Sigmoid colon (tissue), 7 donors: ENCODE results near the gene NPVF. TPM values are rescaled to one million over a fixed set of nuclear protein-coding genes. Genes with fewer than 3 reads are reported as not detected.

Source experiments
- DNase-seq: peaks from one replicate; pipeline ENCODE4 v3.0.0-alpha.2; 2019
- H3K27ac ChIP-seq, 4 donors: fragments of 200-600 bp; sonication (generic); one replicate each; pipeline ENCODE4 v1.5.1; 2016 to 2019; ENCODE audit warnings: mild to moderate bottlenecking in 1 of 4
- H3K27me3 ChIP-seq, 3 donors: fragments of 200-600 bp; sonication (generic); one replicate each; pipeline ENCODE4 v1.5.1; 2019; ENCODE audit warnings: mild to moderate bottlenecking in 1 of 3
- H3K36me3 ChIP-seq, 4 donors: fragments of 200-600 bp; sonication (generic); one replicate each; pipeline ENCODE4 v1.5.1; 2016 to 2019
- H3K4me1 ChIP-seq, 4 donors: fragments of 200-600 bp; sonication (generic); one replicate each; pipeline ENCODE4 v1.5.1; 2017 to 2019
- H3K4me3 ChIP-seq, 4 donors: fragments of 200-600 bp; sonication (generic); one replicate each; pipeline ENCODE4 v1.5.1; 2017 to 2019; ENCODE audit warnings: mild to moderate bottlenecking in 2 of 4, moderate library complexity in 1 of 4
- H3K9me3 ChIP-seq, 4 donors: fragments of 200-600 bp in 3 of 4; sonication (generic) in 3 of 4; one replicate each; pipeline versions ENCODE4 v1.5.1 to v1.6.1; 2013 to 2019
- EP300 ChIP-seq, 4 donors: sonication (generic); formaldehyde crosslinking; IDR thresholded peaks; one replicate each; pipeline ENCODE4 v1.6.1; 2017; ENCODE audit warnings: antibody characterized with exemption in 4 of 4
- POLR2A ChIP-seq, 2 donors: fragments of 450-650 bp; IDR thresholded peaks; one replicate each; pipeline ENCODE4 v1.6.1; 2016; ENCODE audit warnings: antibody characterized with exemption in 2 of 2, mild to moderate bottlenecking in 2 of 2, moderate library complexity in 2 of 2
- POLR2AphosphoS5 ChIP-seq, 4 donors: sonication (generic); formaldehyde crosslinking; IDR thresholded peaks; one replicate each; pipeline ENCODE4 v1.6.1; 2017; ENCODE audit warnings: antibody characterized with exemption in 4 of 4
- WGBS, 2 donors: extraction: QIAGEN DNeasy Blood & Tissue Kit; methylation state at CpG; one replicate each; pipeline ENCODE4 v1.1.7; 2013; 5-methylcytosine and 5-hydroxymethylcytosine counted together
- intact Hi-C: fragments of 100-400 bp; cut with DNase I; formaldehyde crosslinking; loops from one replicate; pipeline ENCODE4 v1.15.1; 2023
- polyA plus RNA-seq, 3 donors: library from polyadenylated mRNA; stranded (reverse); fragments of 200-250 nt; gene quantifications; one replicate each; pipeline ENCODE4 v1.2.3, GENCODE V29; 2013
- total RNA-seq, 4 donors: library from RNA; depleted of rRNA; stranded (reverse); fragments of >200 nt; gene quantifications; one replicate each; pipeline ENCODE4 v1.1.0, GENCODE V29; 2016
- TF ChIP-seq, protein P1 (sequence below), 4 experiments: fragments of 450-650 bp in 3 of 4; fragments of 200-600 bp in 1 of 4; IDR thresholded peaks; one replicate each; pipeline ENCODE4 v1.5.1; 2016 to 2019; ENCODE audit warnings: antibody characterized with exemption in 4 of 4, mild to moderate bottlenecking in 3 of 4, moderate library complexity in 2 of 4
- donor health status: healthy with polysubstance abuse.
- donor health status: Bipolar disorder and iron deficiency.
- donor health status: healthy.

Gene NPVF
- total and polyA plus RNA-seq, 7 donors, result not detected

DNA sequence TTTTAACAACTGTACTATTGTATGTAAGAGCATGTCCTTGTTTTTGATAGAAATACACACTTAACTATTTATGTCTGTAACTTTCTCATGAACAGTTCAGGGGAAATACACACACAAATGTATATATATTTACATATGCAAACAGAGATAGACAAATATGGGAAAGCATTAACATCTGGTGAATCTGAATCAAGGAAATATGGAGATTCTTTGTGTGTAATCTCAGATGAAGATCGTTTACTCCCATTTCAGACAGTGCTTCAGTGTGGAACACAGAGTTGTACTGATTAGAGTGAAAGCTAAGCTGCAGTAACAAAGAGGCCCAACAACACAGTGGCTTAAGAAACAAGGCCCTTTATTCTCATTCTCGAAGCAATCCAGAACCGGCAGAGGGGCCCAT, 26.3 kb upstream of the NPVF start:
- no peak overlapping the region for H3K27ac ChIP-seq
- TF ChIP-seq POLR2A (IDR thresholded peaks at IDR 0.05) (no peak), EP300 (IDR thresholded peaks at IDR 0.05) (no peak), POLR2AphosphoS5 (IDR thresholded peaks at IDR 0.05) (no peak)
- TF ChIP-seq, protein P1, sequence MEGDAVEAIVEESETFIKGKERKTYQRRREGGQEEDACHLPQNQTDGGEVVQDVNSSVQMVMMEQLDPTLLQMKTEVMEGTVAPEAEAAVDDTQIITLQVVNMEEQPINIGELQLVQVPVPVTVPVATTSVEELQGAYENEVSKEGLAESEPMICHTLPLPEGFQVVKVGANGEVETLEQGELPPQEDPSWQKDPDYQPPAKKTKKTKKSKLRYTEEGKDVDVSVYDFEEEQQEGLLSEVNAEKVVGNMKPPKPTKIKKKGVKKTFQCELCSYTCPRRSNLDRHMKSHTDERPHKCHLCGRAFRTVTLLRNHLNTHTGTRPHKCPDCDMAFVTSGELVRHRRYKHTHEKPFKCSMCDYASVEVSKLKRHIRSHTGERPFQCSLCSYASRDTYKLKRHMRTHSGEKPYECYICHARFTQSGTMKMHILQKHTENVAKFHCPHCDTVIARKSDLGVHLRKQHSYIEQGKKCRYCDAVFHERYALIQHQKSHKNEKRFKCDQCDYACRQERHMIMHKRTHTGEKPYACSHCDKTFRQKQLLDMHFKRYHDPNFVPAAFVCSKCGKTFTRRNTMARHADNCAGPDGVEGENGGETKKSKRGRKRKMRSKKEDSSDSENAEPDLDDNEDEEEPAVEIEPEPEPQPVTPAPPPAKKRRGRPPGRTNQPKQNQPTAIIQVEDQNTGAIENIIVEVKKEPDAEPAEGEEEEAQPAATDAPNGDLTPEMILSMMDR (IDR thresholded peaks at IDR 0.05), result no peak
- H3K27me3 ChIP-seq, result no peaks in the 10 kb centered on the region
- DNase-seq, result no peak
- peaks cover 0 to 6% (median 3%) of the 10 kb centered on the region in 4 donors for H3K4me1 ChIP-seq
- intact Hi-C loops, result no loop called here
- H3K36me3 ChIP-seq, result no peaks in the 10 kb centered on the region
- WGBS, 2 donors, result 91 to 94% methylated on average over 3 of the region's 3 CpGs
- no peak overlapping the region for H3K4me3 ChIP-seq
- no peaks in the 10 kb centered on the region for H3K9me3 ChIP-seq

DNA sequence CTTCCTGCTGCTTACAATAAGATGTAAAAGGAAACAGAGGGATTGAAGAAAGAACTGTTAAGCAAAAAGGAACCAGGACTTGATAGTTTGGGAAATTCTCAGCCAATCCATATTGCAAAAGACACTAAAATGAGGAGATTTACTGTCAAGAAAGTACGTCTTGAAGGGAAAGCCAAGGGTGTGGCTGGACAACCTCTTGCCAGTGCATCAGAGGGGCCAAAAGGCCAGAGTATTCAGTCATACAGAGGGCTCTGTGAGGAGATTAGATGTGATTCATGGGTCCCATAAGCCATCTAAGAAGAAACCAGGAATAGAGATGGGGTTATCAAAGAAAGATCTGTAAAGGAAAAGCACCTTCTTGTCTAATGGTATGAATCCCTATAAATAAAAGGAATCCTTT, 25.4 kb upstream of the NPVF start:
- DNase-seq, result no peak
- H3K4me1 ChIP-seq, result no peaks in the 10 kb centered on the region
- 35 to 61% methylated on average over 1 of the region's 1 CpG for WGBS, 2 donors
- H3K27ac ChIP-seq, result no peak overlapping the region
- no peaks in the 10 kb centered on the region for H3K9me3 ChIP-seq
- TF ChIP-seq EP300 (IDR thresholded peaks at IDR 0.05) (no peak), POLR2A (IDR thresholded peaks at IDR 0.05) (no peak)
- no peaks in the 10 kb centered on the region for H3K27me3 ChIP-seq
- intact Hi-C loops, result no loop called here
- no peak overlapping the region for H3K4me3 ChIP-seq
- no peaks in the 10 kb centered on the region for H3K36me3 ChIP-seq

DNA sequence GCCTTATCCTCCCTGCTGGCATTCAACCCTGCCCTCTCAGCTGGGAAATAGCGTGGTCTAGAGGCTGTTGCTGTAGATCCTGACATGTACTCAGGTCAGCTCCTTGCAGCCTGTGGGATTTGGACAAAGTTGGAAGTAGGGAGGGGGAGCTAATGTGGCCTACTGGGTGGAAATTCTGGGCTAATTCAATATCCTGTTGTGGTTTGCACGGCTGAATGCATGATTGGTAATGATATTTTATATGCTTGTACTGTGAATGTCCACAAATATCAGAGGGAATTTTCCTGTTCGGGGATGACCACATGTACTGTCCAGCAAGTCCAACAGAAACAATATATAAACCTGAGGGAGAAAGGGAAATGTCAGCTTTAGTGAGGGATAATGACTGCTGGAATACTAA, 22.1 kb upstream of the NPVF start:
- no peaks in the 10 kb centered on the region for H3K27me3 ChIP-seq
- no peaks in the 10 kb centered on the region for H3K36me3 ChIP-seq
- no peak overlapping the region for H3K27ac ChIP-seq
- no peak overlapping the region for H3K4me3 ChIP-seq
- DNase-seq, result no peak
- no peaks in the 10 kb centered on the region for H3K4me1 ChIP-seq
- TF ChIP-seq, protein P1 (IDR thresholded peaks at IDR 0.05), result no peak
- TF ChIP-seq POLR2A (IDR thresholded peaks at IDR 0.05) (no peak), EP300 (IDR thresholded peaks at IDR 0.05) (no peak), POLR2AphosphoS5 (IDR thresholded peaks at IDR 0.05) (no peak)
- intact Hi-C loops, result no loop called here
- no peaks in the 10 kb centered on the region for H3K9me3 ChIP-seq
- WGBS, 2 donors, result 85 to 91% methylated on average over 3 of the region's 3 CpGs

DNA sequence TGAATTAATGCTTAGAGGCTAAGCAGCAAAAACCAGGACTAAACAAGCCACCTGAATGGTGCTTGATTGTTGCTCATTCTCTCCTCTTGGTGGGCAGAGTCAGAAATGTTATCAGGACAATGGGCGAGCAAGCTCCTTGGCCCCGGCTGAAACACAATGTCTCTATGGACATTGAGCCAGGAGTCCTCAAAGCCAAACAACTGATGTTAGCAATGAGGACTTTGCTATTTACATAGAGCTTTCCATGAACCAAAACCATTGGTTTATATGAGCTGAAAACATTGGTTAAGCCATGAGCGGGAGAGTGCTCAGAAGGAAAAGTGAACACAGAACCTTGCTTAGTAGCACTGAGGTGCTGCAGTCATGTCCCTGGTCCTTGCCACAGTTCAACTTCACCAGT, 21.5 kb upstream of the NPVF start:
- Histone ChIP-seq H3K36me3 (no peaks in the 10 kb centered on the region), H3K27me3 (no peaks in the 10 kb centered on the region), H3K9me3 (no peaks in the 10 kb centered on the region), H3K4me1 (peaks cover 0 to 3% (median 1%) of the 10 kb centered on the region in 4 donors), H3K27ac (no peak overlapping the region), H3K4me3 (no peak overlapping the region)
- TF ChIP-seq, protein P1 (IDR thresholded peaks at IDR 0.05), result no peak
- TF ChIP-seq POLR2AphosphoS5 (IDR thresholded peaks at IDR 0.05), result no peak
- DNase-seq, result no peak
- 86 to 93% methylated on average over 3 of the region's 3 CpGs for WGBS, 2 donors
- intact Hi-C loops, result no loop called here

DNA sequence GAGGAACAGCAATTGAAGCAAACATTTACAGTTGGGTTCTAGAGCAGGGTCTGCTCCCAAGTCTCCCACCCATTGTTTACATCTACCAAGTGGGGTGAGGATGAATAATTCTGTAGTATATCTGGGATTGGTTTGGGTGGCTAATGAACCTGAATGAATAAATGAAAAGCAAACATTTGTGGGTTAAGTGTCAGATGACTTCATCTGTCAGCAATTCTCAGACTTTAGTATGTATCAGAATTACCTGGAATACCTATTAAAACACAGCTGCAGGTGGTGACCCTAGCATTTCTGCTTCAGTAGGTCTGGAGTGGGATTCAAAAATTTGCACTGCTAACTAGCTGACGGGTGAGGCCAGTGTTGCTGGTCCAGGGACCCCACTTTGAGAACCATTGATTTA, 18.0 kb upstream of the NPVF start:
- 95 to 96% methylated on average over 1 of the region's 1 CpG for WGBS, 2 donors

More for the DNA sequence above, 18.0 kb upstream of the NPVF start:
- H3K27me3 ChIP-seq, result no peaks in the 10 kb centered on the region
- peaks cover 0 to 19% (median 10%) of the 10 kb centered on the region in 4 donors for H3K4me1 ChIP-seq
- DNase-seq, result no peak
- intact Hi-C loops, result no loop called here
- no peak overlapping the region for H3K27ac ChIP-seq
- no peak for TF ChIP-seq POLR2A (IDR thresholded peaks at IDR 0.05)
- TF ChIP-seq EP300 (IDR thresholded peaks at IDR 0.05), result no peak
- TF ChIP-seq, protein P1 (IDR thresholded peaks at IDR 0.05), result no peak
- no peak for TF ChIP-seq POLR2AphosphoS5 (IDR thresholded peaks at IDR 0.05)
- no peaks in the 10 kb centered on the region for H3K9me3 ChIP-seq
- H3K36me3 ChIP-seq, result no peaks in the 10 kb centered on the region
- no peak overlapping the region for H3K4me3 ChIP-seq
